DOHH2 (cell line): ENCODE results near the gene LYSMD4.

Source experiments
- H3F3A ChIP-seq: fragments of 200-600 bp; sonication (generic), shearing (Covaris generic); 2 replicates; pipeline ENCODE4 v1.6.0; 2016; ENCODE audit warnings: antibody characterized with exemption, mild to moderate bottlenecking; ENCODE audit not compliant: control insufficient read depth, insufficient read depth
- H3K27ac ChIP-seq: fragments of 200-600 bp; sonication (generic); 2 replicates; pipeline ENCODE4 v1.5.1; 2014; ENCODE audit warnings: low read depth, mild to moderate bottlenecking, low read length, moderate library complexity
- H3K27me3 ChIP-seq: fragments of 200-600 bp; sonication (generic); 2 replicates; pipeline ENCODE4 v1.6.1; 2014; ENCODE audit warnings: mild to moderate bottlenecking, low read length, mixed read lengths; ENCODE audit not compliant: control insufficient read depth
- H3K36me3 ChIP-seq: fragments of 200-600 bp; sonication (generic); 2 replicates; pipeline ENCODE4 v1.6.1; 2014; ENCODE audit warnings: mild to moderate bottlenecking, low read length, moderate library complexity, mixed read lengths; ENCODE audit not compliant: control insufficient read depth
- H3K4me1 ChIP-seq: fragments of 200-600 bp; sonication (generic); 2 replicates; pipeline ENCODE4 v1.6.1; 2014; ENCODE audit warnings: mild to moderate bottlenecking, low read length, mixed read lengths; ENCODE audit not compliant: control insufficient read depth
- H3K4me2 ChIP-seq: fragments of 200-600 bp; sonication (generic); 2 replicates; pipeline ENCODE4 v1.6.0; 2014; ENCODE audit warnings: mild to moderate bottlenecking, low read length, moderate library complexity
- H3K4me3 ChIP-seq: fragments of 200-600 bp; sonication (generic); 2 replicates; pipeline ENCODE4 v1.5.1; 2014; ENCODE audit warnings: mild to moderate bottlenecking, low read length, mixed read lengths
- H3K79me2 ChIP-seq: fragments of 200-600 bp; sonication (generic); 2 replicates; pipeline ENCODE4 v1.6.1; 2014; ENCODE audit warnings: mild to moderate bottlenecking, low read length, mixed read lengths; ENCODE audit not compliant: control insufficient read depth
- H3K9me2 ChIP-seq: fragments of 200-600 bp; sonication (generic); replicated peaks from 2 replicates; pipeline ENCODE4 v1.6.1; 2014; ENCODE audit warnings: mild to moderate bottlenecking, low read length, mixed read lengths; ENCODE audit not compliant: control insufficient read depth
- H3K9me3 ChIP-seq: fragments of 200-600 bp; sonication (generic); 2 replicates; pipeline ENCODE4 v1.6.1; 2014; ENCODE audit warnings: antibody characterized with exemption, low read length, mixed read lengths; ENCODE audit not compliant: control insufficient read depth, insufficient read depth
- H4K20me1 ChIP-seq: fragments of 200-600 bp; sonication (generic); 2 replicates; pipeline ENCODE4 v1.6.0; 2014; ENCODE audit warnings: low read depth, mild to moderate bottlenecking, antibody characterized with exemption, low read length, moderate library complexity; ENCODE audit not compliant: control insufficient read depth, insufficient read depth
- EZH2phosphoT487 ChIP-seq: fragments of 200-600 bp; sonication (generic); IDR thresholded peaks from 2 replicates; pipeline ENCODE4 v1.6.1; 2017; ENCODE audit warnings: borderline replicate concordance, mild to moderate bottlenecking, antibody characterized with exemption, low read length, moderate library complexity, mixed read lengths
- TF ChIP-seq, protein P1 (sequence below): fragments of 200-600 bp; sonication (generic); IDR thresholded peaks from one replicate; pipeline ENCODE4 v1.5.1; 2014; ENCODE audit warnings: antibody characterized with exemption, mild to moderate bottlenecking, low read depth, low read length; ENCODE audit not compliant: poor library complexity, severe bottlenecking

Gene LYSMD4

DNA sequence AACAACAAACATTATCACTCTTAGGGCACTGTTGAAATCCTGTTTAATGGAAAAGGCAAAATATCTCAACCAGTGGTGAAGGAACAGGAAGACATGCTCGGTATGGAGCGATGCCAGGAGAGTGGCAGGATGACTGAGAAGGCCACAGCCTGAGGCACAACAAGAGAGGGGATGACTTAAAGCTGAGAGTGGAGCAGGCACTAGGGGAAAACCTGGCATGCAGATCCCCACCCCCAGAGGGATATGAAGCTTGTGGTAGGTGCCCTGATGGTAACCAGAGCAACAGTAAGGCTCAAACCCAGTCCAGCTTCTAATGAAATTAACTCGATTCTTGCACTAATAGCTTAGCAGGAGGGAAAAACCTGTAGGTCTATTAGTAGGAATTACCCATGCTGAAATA lies 40.4 kb downstream of the LYSMD4 start:
- Histone ChIP-seq H3K9me3 (no peaks in the 10 kb centered on the region), H3K4me2 (no peak overlapping the region), H3K36me3 (peaks cover 73% of the 10 kb centered on the region), H3K27ac (no peak overlapping the region), H4K20me1 (no peaks in the 10 kb centered on the region), H3K79me2 (no peaks in the 10 kb centered on the region), H3K4me1 (no peaks in the 10 kb centered on the region), H3F3A (peaks cover 4% of the 10 kb centered on the region; the same call in 1 of the 2 replicates), H3K4me3 (no peak overlapping the region), H3K9me2 (no peaks in the 10 kb centered on the region), H3K27me3 (no peaks in the 10 kb centered on the region)
- TF ChIP-seq EZH2phosphoT487 = no peak
- TF ChIP-seq, protein P1, sequence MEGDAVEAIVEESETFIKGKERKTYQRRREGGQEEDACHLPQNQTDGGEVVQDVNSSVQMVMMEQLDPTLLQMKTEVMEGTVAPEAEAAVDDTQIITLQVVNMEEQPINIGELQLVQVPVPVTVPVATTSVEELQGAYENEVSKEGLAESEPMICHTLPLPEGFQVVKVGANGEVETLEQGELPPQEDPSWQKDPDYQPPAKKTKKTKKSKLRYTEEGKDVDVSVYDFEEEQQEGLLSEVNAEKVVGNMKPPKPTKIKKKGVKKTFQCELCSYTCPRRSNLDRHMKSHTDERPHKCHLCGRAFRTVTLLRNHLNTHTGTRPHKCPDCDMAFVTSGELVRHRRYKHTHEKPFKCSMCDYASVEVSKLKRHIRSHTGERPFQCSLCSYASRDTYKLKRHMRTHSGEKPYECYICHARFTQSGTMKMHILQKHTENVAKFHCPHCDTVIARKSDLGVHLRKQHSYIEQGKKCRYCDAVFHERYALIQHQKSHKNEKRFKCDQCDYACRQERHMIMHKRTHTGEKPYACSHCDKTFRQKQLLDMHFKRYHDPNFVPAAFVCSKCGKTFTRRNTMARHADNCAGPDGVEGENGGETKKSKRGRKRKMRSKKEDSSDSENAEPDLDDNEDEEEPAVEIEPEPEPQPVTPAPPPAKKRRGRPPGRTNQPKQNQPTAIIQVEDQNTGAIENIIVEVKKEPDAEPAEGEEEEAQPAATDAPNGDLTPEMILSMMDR = no peak

DNA sequence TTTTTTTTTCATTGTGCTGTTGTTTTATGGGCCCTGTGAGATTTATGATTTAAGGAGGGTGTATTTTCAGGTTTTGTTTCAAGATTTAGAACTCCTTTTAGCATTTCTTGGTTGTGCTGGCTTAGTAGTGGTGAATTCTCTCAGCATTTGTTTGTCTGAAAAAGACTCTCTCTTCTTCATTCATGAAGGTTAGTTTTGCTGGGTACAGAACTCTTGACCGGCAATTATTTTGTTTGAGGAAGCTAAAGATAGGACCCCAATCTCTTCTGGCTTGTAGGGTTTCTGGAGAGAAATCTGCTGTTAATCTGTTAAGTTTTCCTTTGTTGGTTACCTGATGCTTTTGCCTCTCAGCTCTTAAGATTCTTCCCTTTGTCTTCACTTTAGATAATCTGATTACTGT lies 46.9 kb downstream of the LYSMD4 start:
- no peak for TF ChIP-seq EZH2phosphoT487
- TF ChIP-seq, protein P1 = no peak
- Histone ChIP-seq H3K36me3 (peaks cover 78% of the 10 kb centered on the region), H3F3A (peaks cover 17% of the 10 kb centered on the region; the same call in 1 of the 2 replicates)

DNA sequence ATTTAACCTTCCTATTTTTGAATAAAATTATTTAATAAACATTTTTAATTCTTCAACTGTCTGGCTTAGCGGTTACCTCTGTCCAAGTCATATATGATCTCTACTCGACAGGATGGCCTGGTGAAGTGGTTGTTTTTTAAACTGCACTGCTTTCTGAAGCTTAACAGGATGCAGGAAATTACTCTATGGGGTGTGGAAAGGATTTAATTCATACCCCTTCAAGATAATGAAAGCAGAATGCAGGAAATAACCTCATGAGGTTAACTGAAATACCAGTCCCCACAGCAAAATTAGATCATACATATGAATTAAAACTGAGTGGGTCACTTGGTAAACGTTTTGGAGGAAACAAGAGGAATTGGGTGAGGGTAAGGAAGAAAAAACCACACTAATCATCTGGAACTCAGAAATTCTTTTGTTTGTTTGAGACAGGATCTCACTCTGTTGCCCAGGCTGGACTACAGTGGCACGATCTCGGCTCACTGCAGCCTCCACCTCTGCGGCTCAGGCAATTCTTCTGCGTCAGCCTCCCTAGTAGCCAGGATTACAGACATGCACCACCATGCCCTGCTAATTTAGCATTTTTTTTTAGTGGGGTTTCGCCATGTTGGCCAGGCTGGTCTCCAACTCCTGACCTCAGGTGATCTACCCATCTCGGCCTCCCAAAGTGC lies 50.1 kb downstream of the LYSMD4 start:
- peaks cover 27% of the 10 kb centered on the region for H3K4me1 ChIP-seq
- H3K79me2 ChIP-seq = peaks cover 32% of the 10 kb centered on the region
- peaks cover 27% of the 10 kb centered on the region for H3F3A ChIP-seq
- H3K27me3 ChIP-seq = no peaks in the 10 kb centered on the region
- H3K4me2 ChIP-seq = peak overlapping the region; percentile 59
- H3K4me3 ChIP-seq = peak overlapping the region; percentile 22
- no peaks in the 10 kb centered on the region for H3K9me2 ChIP-seq
- peak overlapping the region; percentile 61 for H3K27ac ChIP-seq
- H3K36me3 ChIP-seq = peaks cover 79% of the 10 kb centered on the region
- no peaks in the 10 kb centered on the region for H4K20me1 ChIP-seq
- TF ChIP-seq, protein P1 = no peak
- no peak for TF ChIP-seq EZH2phosphoT487
- peaks cover 12% of the 10 kb centered on the region; the same call in 1 of the 2 replicates for H3K9me3 ChIP-seq

More for the DNA sequence above, 46.9 kb downstream of the LYSMD4 start:
- Histone ChIP-seq H3K79me2 (peaks cover 32% of the 10 kb centered on the region), H3K9me2 (no peaks in the 10 kb centered on the region), H4K20me1 (no peaks in the 10 kb centered on the region), H3K27me3 (no peaks in the 10 kb centered on the region), H3K9me3 (peaks cover 12% of the 10 kb centered on the region; the same call in 1 of the 2 replicates), H3K4me3 (no peak overlapping the region), H3K4me2 (no peak overlapping the region), H3K4me1 (peaks cover 22% of the 10 kb centered on the region), H3K27ac (no peak overlapping the region)
